ENCODE measurements around the gene SPEF2.

DNA sequence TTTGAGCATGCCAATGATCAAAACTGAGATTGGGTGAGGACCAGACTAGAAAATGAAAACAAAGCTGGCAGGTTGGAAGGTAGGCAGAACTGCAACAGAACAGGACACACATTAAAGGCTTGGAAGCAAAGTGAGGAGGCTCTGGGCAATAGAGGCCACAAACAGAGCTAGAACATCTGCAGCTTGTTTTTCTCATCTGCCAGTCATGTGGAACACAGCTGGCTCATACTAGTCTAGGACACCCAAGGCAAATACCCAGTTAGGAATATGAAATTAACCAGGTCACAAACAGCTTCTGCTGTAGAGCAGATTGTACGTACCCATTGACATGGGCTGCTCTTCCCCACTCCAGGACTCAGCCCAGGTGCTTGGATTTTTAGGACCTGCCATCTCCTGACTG, 61.7 kb downstream of the SPEF2 start:
- no peak for TF ChIP-seq CTCF (IDR thresholded peaks at IDR 0.05; ENCODE audit: low read depth, low read length)
- no peak for TF ChIP-seq POLR2A (IDR thresholded peaks at IDR 0.05; ENCODE audit: extremely low read depth, insufficient read length)
- TF ChIP-seq MAX (IDR thresholded peaks at IDR 0.05; ENCODE audit: low read depth, low read length), result no peak
- no peak for TF ChIP-seq MYC (IDR thresholded peaks at IDR 0.05; ENCODE audit: low read depth, low read length)

Measured in NB4 (cell line).